Thyroid gland (tissue), 4 donors: Measurements from ENCODE around the gene BMPR1B.

Experiments
- POLR2A ChIP-seq, 2 donors: fragments of 450-650 bp; IDR thresholded peaks; one replicate each; pipeline ENCODE4 v1.6.1; 2017; ENCODE audit warnings: antibody characterized with exemption in 2 of 2, mild to moderate bottlenecking in 2 of 2, moderate library complexity in 1 of 2
- TF ChIP-seq, protein P1 (sequence below), 6 experiments: fragments of 200-600 bp in 3 of 6; fragments of 450-650 bp in 3 of 6; sonication (generic) in 3 of 6; IDR thresholded peaks; one replicate each; pipeline ENCODE4 v1.5.1; 2016 to 2019; ENCODE audit warnings: antibody characterized with exemption in 6 of 6, mild to moderate bottlenecking in 2 of 6, inconsistent platforms in 1 of 6, moderate library complexity in 1 of 6

DNA sequence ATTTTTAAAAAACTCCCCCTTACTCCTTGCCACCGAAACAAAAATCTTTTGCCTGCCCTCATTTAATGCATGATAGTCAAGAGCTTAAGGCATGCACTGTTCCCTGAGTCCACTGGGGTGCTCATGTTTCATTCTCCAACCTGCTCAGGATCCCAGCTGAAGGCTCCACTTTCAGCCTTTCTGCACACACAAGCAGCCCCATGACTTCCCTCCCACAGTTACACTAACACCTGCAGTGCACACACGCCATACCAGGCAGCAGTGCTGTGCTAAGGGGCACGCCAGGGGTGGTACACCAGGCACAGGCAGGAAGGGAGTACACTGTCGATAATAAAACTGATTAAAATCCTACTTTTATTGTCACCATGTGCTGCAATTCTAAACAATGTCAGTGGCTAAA, 385.2 kb downstream of the BMPR1B start:
- TF ChIP-seq POLR2A (IDR thresholded peaks at IDR 0.05): no peak
- TF ChIP-seq, protein P1, sequence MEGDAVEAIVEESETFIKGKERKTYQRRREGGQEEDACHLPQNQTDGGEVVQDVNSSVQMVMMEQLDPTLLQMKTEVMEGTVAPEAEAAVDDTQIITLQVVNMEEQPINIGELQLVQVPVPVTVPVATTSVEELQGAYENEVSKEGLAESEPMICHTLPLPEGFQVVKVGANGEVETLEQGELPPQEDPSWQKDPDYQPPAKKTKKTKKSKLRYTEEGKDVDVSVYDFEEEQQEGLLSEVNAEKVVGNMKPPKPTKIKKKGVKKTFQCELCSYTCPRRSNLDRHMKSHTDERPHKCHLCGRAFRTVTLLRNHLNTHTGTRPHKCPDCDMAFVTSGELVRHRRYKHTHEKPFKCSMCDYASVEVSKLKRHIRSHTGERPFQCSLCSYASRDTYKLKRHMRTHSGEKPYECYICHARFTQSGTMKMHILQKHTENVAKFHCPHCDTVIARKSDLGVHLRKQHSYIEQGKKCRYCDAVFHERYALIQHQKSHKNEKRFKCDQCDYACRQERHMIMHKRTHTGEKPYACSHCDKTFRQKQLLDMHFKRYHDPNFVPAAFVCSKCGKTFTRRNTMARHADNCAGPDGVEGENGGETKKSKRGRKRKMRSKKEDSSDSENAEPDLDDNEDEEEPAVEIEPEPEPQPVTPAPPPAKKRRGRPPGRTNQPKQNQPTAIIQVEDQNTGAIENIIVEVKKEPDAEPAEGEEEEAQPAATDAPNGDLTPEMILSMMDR (IDR thresholded peaks at IDR 0.05): peak in 2 of 6 experiments; percentile 27 to 41
